Inferior parietal cortex (tissue), 1 donor: Measurements from ENCODE around the gene ABHD8.

Source experiments
- DNase-seq: peaks from one replicate; pipeline ENCODE4 v3.0.0-alpha.2; 2016; ENCODE audit errors: extremely low spot score

ABHD8 gene

DNA sequence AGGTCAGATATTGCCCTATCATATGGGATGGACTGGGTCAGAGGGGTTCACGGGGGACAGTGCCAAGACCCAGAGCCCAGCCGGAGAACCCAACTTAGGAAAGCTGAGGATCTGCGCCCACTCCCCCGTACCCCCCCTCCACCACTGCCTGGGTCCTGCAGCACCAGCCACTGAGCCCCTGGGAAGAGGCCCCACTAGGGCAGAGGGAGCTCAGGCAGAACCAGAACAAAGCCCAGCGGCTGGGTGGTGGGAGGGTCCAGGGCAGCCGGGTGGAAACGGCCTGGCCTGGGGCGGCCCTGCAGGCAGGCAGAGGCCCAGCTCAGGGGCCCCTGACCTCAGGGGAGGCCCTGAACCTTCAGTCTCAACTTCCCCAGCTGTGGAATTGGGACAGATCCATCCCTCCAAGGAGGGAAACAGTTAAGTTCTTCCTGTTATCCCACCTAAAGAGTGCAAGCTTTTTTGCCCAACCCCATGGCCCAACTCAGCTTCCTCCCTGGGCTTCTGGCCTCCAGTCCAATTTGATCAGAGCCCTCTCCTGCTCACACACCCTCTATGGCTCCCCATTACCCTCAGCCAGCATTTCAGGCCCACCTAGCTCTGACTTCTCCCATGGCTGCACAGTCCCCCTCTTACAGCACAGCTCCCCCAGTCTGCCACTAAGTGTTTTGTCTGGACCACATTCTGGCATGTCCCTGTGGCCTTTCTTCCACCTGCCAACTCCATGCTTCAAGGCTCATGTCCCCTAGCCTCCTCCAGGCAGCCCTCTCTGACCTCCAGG, 60.6 kb downstream of the ABHD8 start:
- DNase-seq, result no peak
